Activated CD8-positive, alpha-beta T cell treated with anti-CD3 and anti-CD28 coated beads, Interleukin-2, amount 10 ng/mL, durations not matched to agents 7 days and 5 days (primary cell): ENCODE measurements around the gene USF1. TPM values are rescaled to one million over a fixed set of nuclear protein-coding genes. Genes with fewer than 3 reads are reported as not detected.

Experiments
- ATAC-seq: fragments of 150-1000 bp; cut with Tn5 transposase; one replicate; pipeline ENCODE4 v1.10.0; 2021; ENCODE audit warnings: moderate library complexity
- CTCF ChIA-PET: fragments of 350-600 bp; sonication (Branson Sonifier 250); formaldehyde crosslinking; loops from one replicate; lab custom pipeline; 2021; ENCODE audit warnings: antibody characterized with exemption; lab: Charles Lee
- POLR2A ChIA-PET: fragments of 350-600 bp; sonication (Branson Sonifier 250); formaldehyde crosslinking; loops from one replicate; lab custom pipeline; 2021; ENCODE audit warnings: antibody characterized with exemption; lab: Charles Lee
- DNase-seq: peaks from one replicate; pipeline ENCODE4 v3.0.0-alpha.2; 2020
- H3K27ac Mint-ChIP-seq: one replicate; pipeline ENCODE4 v1.8.0; 2021; ENCODE audit warnings: mild to moderate bottlenecking, mixed read lengths
- H3K27me3 Mint-ChIP-seq: one replicate; pipeline ENCODE4 v1.8.0; 2021; ENCODE audit warnings: low read depth, mixed read lengths
- H3K36me3 Mint-ChIP-seq: one replicate; pipeline ENCODE4 v1.8.0; 2021; ENCODE audit warnings: low read depth, mixed read lengths
- H3K4me1 Mint-ChIP-seq: one replicate; pipeline ENCODE4 v1.8.0; 2021; ENCODE audit warnings: low read depth, mixed read lengths
- H3K4me3 Mint-ChIP-seq: one replicate; pipeline ENCODE4 v1.8.0; 2021; ENCODE audit warnings: mild to moderate bottlenecking, mixed read lengths
- H3K9me3 Mint-ChIP-seq: one replicate; pipeline ENCODE4 v1.8.0; 2022; ENCODE audit warnings: mixed read lengths; ENCODE audit not compliant: insufficient read depth
- total RNA-seq, 2 experiments: library from RNA; stranded (reverse); gene quantifications; one replicate each; pipeline ENCODE4 v1.2.3, GENCODE V29; 2021

Gene USF1
- total RNA-seq, 2 experiments from 2014 or later: 81.6 to 83.2 TPM

DNA sequence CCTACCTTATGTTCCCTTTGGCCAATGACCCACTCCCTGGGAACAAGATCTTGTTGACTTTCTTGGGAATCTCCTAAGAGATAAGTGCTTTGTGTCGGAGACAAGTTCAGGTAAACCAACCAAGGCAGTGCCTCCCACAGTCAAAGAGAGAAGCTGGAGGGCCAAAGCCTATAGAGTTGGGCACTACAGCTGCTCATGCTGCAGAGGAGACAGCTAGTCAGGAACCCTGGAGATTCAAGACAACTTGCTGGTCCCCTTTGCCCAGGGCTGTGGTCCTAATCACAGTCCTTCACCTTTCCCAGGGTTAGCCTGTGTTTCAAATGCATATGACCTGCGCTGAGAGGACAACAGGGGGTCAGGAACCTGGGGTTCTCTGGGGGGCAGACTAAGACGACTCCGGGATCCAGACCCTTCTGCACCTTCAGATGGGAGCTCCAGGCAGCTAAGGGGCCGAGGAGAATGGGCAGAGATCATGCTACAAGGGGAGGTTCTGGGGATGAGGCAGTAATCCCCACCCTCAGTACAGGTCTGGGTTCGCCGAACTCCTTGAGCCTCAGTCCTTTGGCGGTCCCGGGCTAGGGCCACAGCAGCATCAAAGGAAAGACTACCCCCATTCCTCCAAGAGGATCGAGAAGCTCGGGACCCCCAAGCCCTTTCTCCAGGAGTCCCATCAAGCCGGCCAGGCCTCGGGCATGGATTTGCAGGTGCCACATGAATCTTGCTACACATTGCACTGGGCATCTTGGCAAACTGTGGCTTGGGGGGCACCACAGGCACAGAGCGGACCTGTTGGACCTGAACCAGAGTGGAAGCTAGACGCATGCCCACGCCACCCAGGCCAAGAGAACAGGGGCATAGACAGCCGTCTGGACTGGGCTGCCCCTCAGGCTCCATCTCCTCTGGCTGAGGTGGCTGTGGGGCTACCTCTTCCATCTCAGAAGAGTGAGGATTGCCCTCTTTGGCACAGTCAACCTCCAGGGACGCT, 2.0 kb upstream of the USF1 start:
- no peak for ATAC-seq
- no peaks in the 10 kb centered on the region for H3K9me3 Mint-ChIP-seq
- ChIA-PET POLR2A (interaction anchor here (1.3 to 4.8 kb wide), 6 partner anchors 17 to 106 kb away, joined by 3 to 141 read pairs (median 16); partner anchors contain the start of genes ARHGAP30, NIT1, PFDN2 and UFC1), CTCF (interaction anchor here (0.8 to 10.7 kb wide), 8 partner anchors 13 to 119 kb away, joined by 3 to 114 read pairs (median 5); partner anchors contain the start of genes ARHGAP30, KLHDC9 and PPOX)
- H3K36me3 Mint-ChIP-seq: peaks cover 79% of the 10 kb centered on the region
- no peak for DNase-seq
- no peaks in the 10 kb centered on the region for H3K27me3 Mint-ChIP-seq
- H3K27ac Mint-ChIP-seq: peak overlapping the region; percentile 99
- peaks cover 45% of the 10 kb centered on the region for H3K4me1 Mint-ChIP-seq
- no peak overlapping the region for H3K4me3 Mint-ChIP-seq

DNA sequence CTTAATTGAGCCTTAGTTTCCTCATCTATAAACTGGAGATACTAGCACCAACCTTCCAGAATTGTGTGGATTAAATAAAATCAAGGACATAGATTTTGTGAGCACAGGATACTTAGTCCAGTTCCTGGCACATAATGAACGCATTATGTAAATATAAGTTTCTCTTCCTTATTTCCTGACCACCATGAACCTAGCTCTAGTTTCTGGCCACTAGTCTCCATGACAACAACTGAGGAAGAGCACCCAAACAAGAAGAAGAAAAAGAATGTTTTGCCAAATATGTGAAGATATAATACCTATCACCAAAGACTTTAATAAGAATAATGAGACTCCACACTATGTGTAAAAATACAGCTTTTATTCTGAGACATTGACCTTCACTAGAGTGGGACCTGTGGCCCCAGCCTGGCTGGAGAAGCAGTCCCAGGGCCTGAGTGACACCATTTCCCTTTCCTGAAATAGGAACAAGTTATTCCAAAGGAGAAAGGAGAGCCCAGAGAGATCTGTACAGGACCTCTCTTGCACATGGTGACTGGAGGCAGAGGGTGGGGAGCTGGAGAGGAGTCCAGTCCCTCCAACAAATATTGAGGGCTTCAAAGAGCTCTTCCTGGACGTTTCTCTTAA, 940 bp upstream of the USF1 start:
- ChIA-PET POLR2A (interaction anchor here (0.9 to 4.8 kb wide), 14 partner anchors 8 to 136 kb away, joined by 3 to 141 read pairs (median 11); partner anchors contain the start of genes ARHGAP30, DEDD, F11R and NIT1), CTCF (interaction anchor here (0.8 to 10.7 kb wide), 9 partner anchors 14 to 179 kb away, joined by 3 to 114 read pairs (median 5); partner anchors contain the start of genes ARHGAP30, KLHDC9, PPOX and TOMM40L)
- DNase-seq (no peak), ATAC-seq (no peak)
- Mint-ChIP-seq H3K27ac (peak overlapping the region; percentile 99), H3K27me3 (no peaks in the 10 kb centered on the region), H3K4me3 (peak overlapping the region; percentile 85), H3K9me3 (no peaks in the 10 kb centered on the region), H3K36me3 (peaks cover 80% of the 10 kb centered on the region), H3K4me1 (peaks cover 43% of the 10 kb centered on the region)

DNA sequence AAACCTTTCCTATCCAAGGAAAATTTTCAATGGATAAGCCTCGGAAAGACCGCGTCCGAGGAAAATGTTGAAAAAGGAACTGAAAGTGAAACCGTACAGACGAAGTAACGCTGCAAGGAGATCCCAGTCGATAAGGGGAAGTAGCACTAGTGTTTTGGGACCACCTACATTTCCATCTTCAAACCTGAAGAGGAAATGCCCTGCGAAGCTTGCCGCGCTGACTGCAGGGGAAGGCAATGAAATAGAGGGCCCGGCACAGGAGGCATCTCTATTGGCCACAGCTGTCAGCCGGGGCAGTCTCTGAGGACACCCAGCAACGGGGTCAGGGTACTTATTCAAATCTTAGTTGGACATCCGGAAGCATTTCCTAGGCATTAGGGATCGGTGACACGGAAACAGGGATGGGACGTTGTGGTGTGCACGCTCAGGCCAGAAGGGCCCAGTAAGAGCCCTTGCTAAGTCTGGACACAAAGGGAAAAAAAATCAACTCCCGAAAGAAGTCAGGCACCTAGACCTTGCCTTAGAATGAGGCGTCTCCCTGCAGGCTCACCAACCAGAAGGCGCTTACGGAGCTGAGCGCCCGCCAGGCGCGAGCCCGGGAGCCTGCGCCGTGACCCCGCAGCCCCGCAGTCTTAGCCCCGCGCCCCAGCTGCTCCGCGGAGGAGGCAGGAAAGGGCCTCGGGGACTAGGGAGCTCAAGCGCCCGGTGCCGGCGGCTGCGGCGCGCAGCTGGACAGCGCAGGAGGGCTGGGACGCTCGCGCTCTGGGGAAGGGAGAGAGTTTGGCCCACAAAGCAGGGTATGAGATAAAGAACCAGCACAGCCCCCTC, 655 bp downstream of the USF1 start:
- H3K9me3 Mint-ChIP-seq: no peaks in the 10 kb centered on the region
- peak overlapping the region; percentile 99 for H3K27ac Mint-ChIP-seq
- POLR2A ChIA-PET: interaction anchor here (0.7 to 4.8 kb wide), 23 partner anchors 9 to 344 kb away, joined by 3 to 141 read pairs (median 7); partner anchors contain the start of genes ARHGAP30, CD48, DEDD and F11R
- ATAC-seq (peak; percentile 66), DNase-seq (peak; percentile 87)
- H3K36me3 Mint-ChIP-seq: peaks cover 85% of the 10 kb centered on the region
- peaks cover 52% of the 10 kb centered on the region for H3K4me1 Mint-ChIP-seq
- H3K4me3 Mint-ChIP-seq: peak overlapping the region; percentile 85
- no peaks in the 10 kb centered on the region for H3K27me3 Mint-ChIP-seq
- CTCF ChIA-PET: interaction anchor here (0.5 to 10.7 kb wide), 22 partner anchors 10 to 342 kb away, joined by 3 to 114 read pairs (median 3); partner anchors contain the start of genes ARHGAP30, B4GALT3, F11R and KLHDC9

DNA sequence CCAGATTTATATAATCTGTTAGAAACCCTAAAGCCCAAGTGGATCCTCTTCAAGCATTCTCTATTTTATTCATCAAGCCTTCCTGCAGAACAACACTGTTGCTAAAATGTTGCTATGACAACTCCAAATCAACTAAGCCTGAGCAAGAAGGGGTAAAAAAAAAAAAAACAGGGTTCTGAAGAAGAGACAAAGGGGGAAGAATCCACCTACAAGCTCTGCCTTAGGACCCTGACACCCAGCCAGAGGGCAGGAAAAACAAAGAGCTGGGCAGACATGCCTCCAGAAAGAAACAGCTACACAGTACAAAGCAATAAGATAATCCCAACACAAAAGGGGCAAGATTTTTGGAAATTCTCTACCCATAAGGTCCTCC, 1.3 kb downstream of the USF1 start:
- DNase-seq: no peak
- CTCF ChIA-PET: interaction anchor here (0.7 to 10.7 kb wide), 13 partner anchors 18 to 342 kb away, joined by 3 to 114 read pairs (median 4); partner anchors contain the start of genes ARHGAP30, F11R and KLHDC9
- peak; percentile 17 for ATAC-seq
- Mint-ChIP-seq H3K36me3 (peaks cover 85% of the 10 kb centered on the region), H3K4me1 (peaks cover 58% of the 10 kb centered on the region), H3K9me3 (no peaks in the 10 kb centered on the region), H3K27me3 (no peaks in the 10 kb centered on the region), H3K4me3 (peak overlapping the region; percentile 85), H3K27ac (peak overlapping the region; percentile 99)
- POLR2A ChIA-PET: interaction anchor here (0.7 to 4.8 kb wide), 14 partner anchors 10 to 345 kb away, joined by 3 to 141 read pairs (median 11); partner anchors contain the start of genes ARHGAP30, DEDD, F11R and NIT1

DNA sequence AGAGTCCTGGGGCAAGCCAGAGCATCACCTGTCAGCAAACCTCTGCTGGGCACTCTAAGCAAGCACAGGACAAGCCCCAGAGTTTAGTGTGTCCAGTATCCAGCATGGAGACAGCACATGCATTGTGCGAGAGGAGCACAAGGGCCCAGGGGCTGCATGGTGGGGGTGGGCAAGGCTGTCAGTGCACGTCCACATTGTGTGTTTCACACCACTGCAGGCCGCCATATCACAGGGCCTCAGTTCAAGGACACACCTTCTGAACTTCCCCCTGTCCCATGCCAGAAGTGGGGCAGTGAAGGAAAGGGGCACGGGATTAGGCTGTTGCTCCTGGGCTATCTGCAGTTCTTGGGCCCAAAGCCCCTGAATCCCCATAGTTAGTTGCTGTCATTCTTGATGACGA, 6.2 kb downstream of the USF1 start:
- H3K27me3 Mint-ChIP-seq: no peaks in the 10 kb centered on the region

DNA sequence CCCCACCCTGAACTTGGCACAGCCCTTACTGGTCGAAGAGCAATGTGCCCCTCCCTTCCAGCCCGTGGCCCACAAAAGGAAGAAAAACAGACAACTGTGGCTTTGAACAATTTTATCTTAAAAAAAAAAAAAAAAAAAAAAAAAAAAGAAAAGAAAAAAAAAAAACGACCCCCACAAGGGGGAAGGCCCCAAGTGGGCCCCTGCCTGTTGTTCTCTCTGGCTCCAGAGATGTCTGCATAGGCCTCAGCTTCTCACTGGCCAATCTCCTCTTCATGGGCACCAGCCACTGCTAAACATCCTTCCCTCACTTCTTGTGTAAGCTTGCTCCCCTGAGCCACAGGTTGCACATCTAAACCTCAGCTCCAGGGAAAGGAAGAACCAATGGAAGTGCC, 6.6 kb downstream of the USF1 start:
- Mint-ChIP-seq H3K27me3 (no peaks in the 10 kb centered on the region), H3K36me3 (peaks cover 57% of the 10 kb centered on the region), H3K4me1 (peaks cover 62% of the 10 kb centered on the region), H3K27ac (peak overlapping the region; percentile 94), H3K9me3 (no peaks in the 10 kb centered on the region), H3K4me3 (peak overlapping the region; percentile 91)
- peak; percentile 5 for ATAC-seq
- DNase-seq: no peak
- ChIA-PET POLR2A (interaction anchor here (1.0 to 5.7 kb wide), 7 partner anchors 15 to 271 kb away, joined by 3 to 39 read pairs (median 4); partner anchors contain the start of genes ARHGAP30, F11R and KLHDC9), CTCF (interaction anchor here (1.6 to 10.7 kb wide), 4 partner anchors 18 to 58 kb away, joined by 10 to 114 read pairs (median 23); partner anchors contain the start of genes ARHGAP30 and F11R)

More for the DNA sequence above, 6.2 kb downstream of the USF1 start:
- H3K27ac Mint-ChIP-seq: peak overlapping the region; percentile 88
- H3K9me3 Mint-ChIP-seq: no peaks in the 10 kb centered on the region
- H3K36me3 Mint-ChIP-seq: peaks cover 61% of the 10 kb centered on the region
- ChIA-PET POLR2A (interaction anchor here (1.5 to 5.7 kb wide), 4 partner anchors 29 to 271 kb away, joined by 4 to 39 read pairs (median 8); partner anchors contain the start of genes ARHGAP30 and KLHDC9), CTCF (interaction anchor here (1.1 to 10.7 kb wide), 5 partner anchors 18 to 57 kb away, joined by 3 to 114 read pairs (median 12); partner anchors contain the start of genes ARHGAP30 and F11R)
- H3K4me1 Mint-ChIP-seq: peaks cover 63% of the 10 kb centered on the region
- H3K4me3 Mint-ChIP-seq: peak overlapping the region; percentile 91
- DNase-seq: no peak
- no peak for ATAC-seq

DNA sequence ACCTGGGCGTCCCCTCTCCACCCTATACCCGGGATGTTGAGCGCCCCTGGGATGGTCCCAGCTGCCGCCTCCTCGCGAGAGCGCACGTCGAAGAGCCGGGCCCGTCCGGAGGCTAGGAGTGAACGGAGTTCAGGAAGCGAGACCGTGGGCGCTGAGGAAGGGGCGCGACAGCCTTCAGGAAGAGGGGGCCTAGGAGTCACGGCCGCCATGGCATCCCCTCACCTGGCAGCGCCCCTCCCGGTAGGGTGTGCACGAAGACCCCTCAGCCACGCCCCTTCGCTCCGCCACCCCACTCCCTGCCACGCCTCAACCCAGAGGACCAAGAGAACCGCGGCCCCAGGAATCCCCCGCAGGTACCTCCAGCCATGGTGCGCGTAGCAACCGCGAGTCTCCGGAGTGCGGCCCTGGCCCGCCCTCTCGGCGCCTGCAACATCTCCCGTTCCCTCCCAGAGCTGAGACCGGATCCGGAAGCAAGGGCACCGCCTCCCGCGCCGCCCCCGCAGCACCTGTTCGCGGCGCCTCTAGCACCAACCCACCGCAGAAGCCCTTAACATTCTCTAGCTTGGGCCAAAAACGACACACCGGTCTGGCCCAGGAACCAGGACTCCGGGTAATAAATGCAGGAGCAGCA, 7.1 kb downstream of the USF1 start, which contains the start of gene TSTD1:
TSS of gene TSTD1 (minus strand) at position 442 of the 631 bp plus-strand sequence. CDS start at position 367, 75 bp downstream.
- H3K4me1 Mint-ChIP-seq: peaks cover 63% of the 10 kb centered on the region
- H3K36me3 Mint-ChIP-seq: peaks cover 55% of the 10 kb centered on the region
- POLR2A ChIA-PET: interaction anchor here (1.0 to 5.7 kb wide), 7 partner anchors 14 to 271 kb away, joined by 3 to 39 read pairs (median 4); partner anchors contain the start of genes ARHGAP30, F11R and KLHDC9
- no peaks in the 10 kb centered on the region for H3K27me3 Mint-ChIP-seq
- H3K4me3 Mint-ChIP-seq: peak within 1 kb of the TSS; percentile 91
- DNase-seq (peak; percentile 89), ATAC-seq (peak; percentile 91)
- CTCF ChIA-PET: interaction anchor here (1.1 to 10.7 kb wide), 5 partner anchors 18 to 58 kb away, joined by 3 to 114 read pairs (median 10); partner anchors contain the start of genes ARHGAP30 and F11R
- H3K27ac Mint-ChIP-seq: peak within 1 kb of the TSS; percentile 94
- H3K9me3 Mint-ChIP-seq: no peaks in the 10 kb centered on the region

DNA sequence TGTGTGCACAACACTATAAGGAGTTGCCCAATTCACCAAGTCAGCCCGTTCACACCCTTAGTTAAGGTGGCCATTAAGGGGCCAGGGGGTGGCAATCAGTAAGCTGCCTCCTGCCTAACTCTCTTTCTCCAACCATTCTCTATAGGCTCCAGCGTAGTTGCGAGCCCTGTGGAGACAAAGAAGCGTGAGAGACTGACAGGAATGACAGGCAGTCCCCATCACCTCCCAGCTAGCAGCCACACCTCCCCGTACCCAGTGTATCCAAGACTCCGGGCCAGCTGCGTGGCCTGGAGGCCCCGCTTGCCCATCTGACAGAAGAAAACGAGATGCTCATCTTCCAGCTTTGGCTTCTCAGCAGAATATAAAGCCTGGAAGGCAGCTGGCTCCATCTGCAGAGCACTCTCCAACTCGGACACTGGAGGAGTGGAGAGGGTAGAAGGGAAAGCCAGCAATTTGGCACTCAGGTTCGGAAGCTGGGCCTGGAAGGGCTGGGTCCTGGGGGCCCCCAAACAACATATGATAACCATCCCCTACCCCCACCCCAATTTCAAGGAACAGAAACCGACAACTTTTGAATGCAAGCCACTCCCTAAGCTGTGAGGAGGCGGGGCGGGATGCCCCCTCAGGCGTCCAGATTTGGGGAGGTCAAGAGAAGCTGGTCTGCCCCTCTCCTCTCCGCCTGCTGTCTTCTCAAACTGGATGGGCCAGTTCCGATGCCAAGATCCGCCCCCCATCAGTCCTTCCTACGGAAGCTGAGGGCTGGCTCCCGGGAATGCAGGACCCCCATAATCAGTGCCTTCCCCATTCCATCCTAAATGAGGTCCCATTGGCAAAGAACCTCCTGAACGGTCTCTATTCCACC, 7.9 kb downstream of the USF1 start:
- ATAC-seq: no peak
- ChIA-PET POLR2A (interaction anchor here (1.0 to 5.7 kb wide), 6 partner anchors 14 to 89 kb away, joined by 3 to 39 read pairs (median 4); partner anchors contain the start of genes ARHGAP30, F11R and KLHDC9), CTCF (interaction anchor here (1.1 to 10.7 kb wide), 5 partner anchors 17 to 59 kb away, joined by 3 to 114 read pairs (median 10); partner anchors contain the start of genes ARHGAP30 and F11R)
- peaks cover 52% of the 10 kb centered on the region for H3K36me3 Mint-ChIP-seq
- H3K27ac Mint-ChIP-seq: peak overlapping the region; percentile 94
- no peaks in the 10 kb centered on the region for H3K27me3 Mint-ChIP-seq
- H3K4me1 Mint-ChIP-seq: peaks cover 61% of the 10 kb centered on the region
- no peak for DNase-seq
- H3K9me3 Mint-ChIP-seq: no peaks in the 10 kb centered on the region
- peak overlapping the region; percentile 91 for H3K4me3 Mint-ChIP-seq

DNA sequence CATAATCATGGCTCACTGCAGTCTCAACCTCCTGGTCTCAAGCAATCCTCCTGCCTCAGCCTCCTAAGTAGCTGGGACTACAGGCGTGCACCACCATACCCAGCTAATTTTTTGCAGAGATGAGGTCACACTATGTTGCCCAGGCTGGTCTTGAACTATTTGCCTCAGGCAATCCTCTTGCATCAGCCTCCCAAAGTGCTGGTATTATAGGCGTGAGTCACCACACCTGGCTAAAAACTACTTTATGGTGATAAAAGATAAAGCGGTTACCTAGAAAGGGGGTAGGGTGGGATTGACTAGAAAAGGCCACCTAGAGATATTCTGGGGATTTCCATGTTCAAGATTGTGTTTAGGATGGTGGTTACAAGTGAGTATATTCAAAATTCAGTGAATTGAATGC, 12.0 kb downstream of the USF1 start:
- H3K4me3 Mint-ChIP-seq: no peak overlapping the region
- ChIA-PET CTCF (interaction anchor here (2.3 kb wide), 1 partner anchor 13 kb away, joined by 12 read pairs; the partner anchor contains the start of gene F11R), POLR2A (interaction anchor here (0.7 to 1.6 kb wide), 3 partner anchors 12 to 233 kb away, joined by 3 to 8 read pairs (median 6); partner anchors contain the start of genes F11R and USF1)
- no peak overlapping the region for H3K27ac Mint-ChIP-seq
- H3K27me3 Mint-ChIP-seq: no peaks in the 10 kb centered on the region
- peaks cover 35% of the 10 kb centered on the region for H3K4me1 Mint-ChIP-seq
- DNase-seq (no peak), ATAC-seq (no peak)
- peaks cover 18% of the 10 kb centered on the region for H3K36me3 Mint-ChIP-seq
- no peaks in the 10 kb centered on the region for H3K9me3 Mint-ChIP-seq
